Karpas-422 (cell line): ENCODE results near the gene IQSEC1. TPM values are rescaled to one million over a fixed set of nuclear protein-coding genes. Genes with fewer than 3 reads are reported as not detected.

Experiments used
- DNase-seq: peaks from one replicate; pipeline ENCODE4 v3.0.0-alpha.2; 2015
- H2AFZ ChIP-seq: fragments of 200-600 bp; sonication (generic); 2 replicates; pipeline ENCODE4 v1.6.1; 2014; ENCODE audit warnings: antibody characterized with exemption, low read length, mixed read lengths
- H3K27ac ChIP-seq: fragments of 200-600 bp; sonication (generic); 2 replicates; pipeline ENCODE4 v1.5.1; 2014; ENCODE audit warnings: mild to moderate bottlenecking, low read length, moderate library complexity
- H3K27me3 ChIP-seq: fragments of 200-600 bp; sonication (generic); 2 replicates; pipeline ENCODE4 v1.6.1; 2014; ENCODE audit warnings: low read length, mixed read lengths
- H3K36me3 ChIP-seq: fragments of 200-600 bp; sonication (generic); 2 replicates; pipeline ENCODE4 v1.6.1; 2014; ENCODE audit warnings: low read length, mixed read lengths; ENCODE audit not compliant: insufficient read depth
- H3K4me1 ChIP-seq: fragments of 200-600 bp; sonication (generic); 2 replicates; pipeline ENCODE4 v1.6.1; 2014; ENCODE audit warnings: mild to moderate bottlenecking, low read length, mixed read lengths
- H3K4me2 ChIP-seq: fragments of 200-600 bp; sonication (generic); 2 replicates; pipeline ENCODE4 v1.6.1; 2014; ENCODE audit warnings: low read length, low read depth, mild to moderate bottlenecking; ENCODE audit not compliant: poor library complexity, severe bottlenecking
- H3K4me3 ChIP-seq: fragments of 200-600 bp; sonication (generic); 2 replicates; pipeline ENCODE4 v1.5.1; 2014; ENCODE audit warnings: mild to moderate bottlenecking, antibody characterized with exemption, low read length, mixed read lengths
- H3K79me2 ChIP-seq: fragments of 200-600 bp; sonication (generic); 2 replicates; pipeline ENCODE4 v1.6.1; 2014; ENCODE audit warnings: mild to moderate bottlenecking, low read length, mixed read lengths
- H3K9ac ChIP-seq: fragments of 200-600 bp; sonication (generic); 2 replicates; pipeline ENCODE4 v1.6.0; 2014; ENCODE audit warnings: low read length
- H3K9me2 ChIP-seq: fragments of 200-600 bp; sonication (generic), shearing (Covaris generic); replicated peaks from 2 replicates; pipeline ENCODE4 v1.6.0; 2014; ENCODE audit warnings: mild to moderate bottlenecking, low read length, moderate library complexity; ENCODE audit not compliant: insufficient read depth
- H3K9me3 ChIP-seq: fragments of 300-700, 200-600 bp; sonication (generic); 2 replicates; pipeline ENCODE4 v1.6.1; 2014; ENCODE audit warnings: low read length, mixed read lengths
- H4K20me1 ChIP-seq: fragments of 200-600 bp; sonication (generic); 2 replicates; pipeline ENCODE4 v1.6.1; 2014; ENCODE audit warnings: mild to moderate bottlenecking, antibody characterized with exemption, low read length, low read depth; ENCODE audit not compliant: insufficient read depth
- total RNA-seq: library from RNA; depleted of rRNA; stranded (reverse); fragments of >200 nt; shearing (Covaris generic); gene quantifications from 2 replicates; pipeline ENCODE4 v1.2.3, GENCODE V29; 2014; ENCODE audit warnings: low replicate concordance

IQSEC1 gene
- total RNA-seq, 1 experiment from 2014 or later: 4.7 TPM

DNA sequence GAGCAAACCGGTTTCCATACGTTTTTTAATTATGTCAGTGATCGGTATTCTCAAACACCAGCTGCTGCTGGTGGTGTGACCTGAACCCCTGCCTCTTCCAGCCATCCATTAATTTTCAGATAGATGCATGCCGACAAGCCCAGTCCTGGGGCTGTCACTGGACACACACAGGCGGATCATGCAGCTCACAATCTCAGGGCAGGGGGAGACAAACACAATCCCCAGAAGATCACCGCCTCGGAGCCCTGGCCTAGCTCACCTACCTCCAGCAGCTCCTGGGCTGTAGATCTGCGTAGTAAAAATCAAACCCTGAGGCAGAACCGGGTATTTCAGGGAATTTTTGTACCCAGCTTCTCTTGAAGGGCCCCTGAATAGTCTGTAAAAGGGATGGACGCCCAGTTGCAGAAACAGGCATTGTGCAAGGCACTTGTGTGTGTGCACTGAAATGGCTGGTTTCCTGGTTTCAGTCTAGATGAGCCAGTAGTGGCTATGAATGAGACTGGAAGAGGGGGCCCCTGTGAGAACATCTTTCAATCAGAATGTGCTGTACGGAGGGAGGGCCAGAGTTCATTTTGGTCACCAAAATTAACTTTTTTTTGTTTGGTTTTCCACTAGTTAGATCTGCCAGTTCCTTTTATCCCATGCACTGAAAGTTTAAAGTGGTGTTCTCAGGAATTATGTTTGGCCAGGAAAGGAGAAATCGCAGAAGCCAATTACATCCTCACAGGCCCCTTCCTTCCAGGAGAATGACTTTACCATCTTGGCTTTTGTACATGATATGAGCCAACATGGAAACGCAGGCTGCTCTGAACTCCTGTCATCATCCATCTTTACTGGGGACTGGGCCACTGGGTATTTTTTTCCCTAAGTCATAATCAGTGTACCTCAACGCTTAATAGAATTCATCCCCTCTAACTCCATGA, 176.9 kb downstream of the IQSEC1 start:
- H3K9me3 ChIP-seq: no peaks in the 10 kb centered on the region
- no peak for DNase-seq
- no peaks in the 10 kb centered on the region for H3K27me3 ChIP-seq
- peaks cover 7% of the 10 kb centered on the region; the same call in 1 of the 2 replicates for H4K20me1 ChIP-seq
- H3K36me3 ChIP-seq: no peaks in the 10 kb centered on the region; the same call in 1 of the 2 replicates
- no peak overlapping the region for H2AFZ ChIP-seq
- H3K9ac ChIP-seq: no peak overlapping the region
- peaks cover 3% of the 10 kb centered on the region for H3K4me1 ChIP-seq
- no peaks in the 10 kb centered on the region for H3K79me2 ChIP-seq
- no peaks in the 10 kb centered on the region for H3K9me2 ChIP-seq
- H3K4me2 ChIP-seq: no peak overlapping the region
- no peak overlapping the region for H3K4me3 ChIP-seq
- H3K27ac ChIP-seq: no peak overlapping the region

DNA sequence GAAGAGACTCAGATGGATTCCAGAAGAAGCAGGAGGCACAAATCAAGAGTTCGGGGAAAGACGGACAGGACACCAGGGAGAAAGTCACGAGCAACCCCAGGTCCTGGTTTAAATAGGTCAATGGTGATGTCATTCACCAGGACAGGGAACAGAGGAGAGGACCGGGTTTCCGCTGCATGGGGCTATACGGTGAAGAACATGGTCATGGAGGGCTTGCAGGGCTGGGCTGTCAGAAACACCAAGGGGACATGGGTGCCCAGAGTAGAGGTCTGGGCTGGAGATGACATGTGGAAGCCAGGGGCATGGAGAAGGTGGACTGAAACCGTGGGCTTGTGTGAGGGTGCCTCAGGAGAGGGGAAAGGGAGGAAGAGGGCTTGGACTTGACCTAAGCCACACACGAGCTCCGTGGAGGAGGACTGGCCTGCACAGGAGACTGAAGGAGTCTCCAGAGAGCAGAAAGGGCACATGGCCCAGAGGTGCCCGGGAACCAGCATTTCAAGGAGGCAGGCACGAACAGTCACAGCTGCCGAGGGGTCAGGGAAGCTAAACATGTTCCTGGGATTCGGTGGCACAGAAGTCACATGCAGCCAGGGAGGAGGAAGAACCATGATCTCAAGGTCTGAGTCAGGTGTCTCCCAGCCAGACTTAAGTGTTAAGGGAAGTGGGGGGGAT, 177.7 kb downstream of the IQSEC1 start:
- Histone ChIP-seq H3K9me2 (no peaks in the 10 kb centered on the region), H3K27ac (no peak overlapping the region), H3K36me3 (no peaks in the 10 kb centered on the region; the same call in 1 of the 2 replicates), H3K27me3 (no peaks in the 10 kb centered on the region), H3K79me2 (no peaks in the 10 kb centered on the region), H3K9me3 (no peaks in the 10 kb centered on the region), H4K20me1 (0 out of 2 replicates have a peak, but pooled peaks cover 2% of the 10 kb centered on the region), H3K9ac (no peak overlapping the region), H3K4me3 (no peak overlapping the region), H3K4me1 (no peaks in the 10 kb centered on the region), H3K4me2 (no peak overlapping the region), H2AFZ (no peak overlapping the region)
- DNase-seq: no peak

- no peak overlapping the region for H2AFZ ChIP-seq
- no peak overlapping the region for H3K4me3 ChIP-seq
- H3K4me2 ChIP-seq: no peak overlapping the region
- H3K36me3 ChIP-seq: no peaks in the 10 kb centered on the region; the same call in 1 of the 2 replicates
- H3K9ac ChIP-seq: no peak overlapping the region
- H3K27me3 ChIP-seq: no peaks in the 10 kb centered on the region
- no peaks in the 10 kb centered on the region for H3K9me2 ChIP-seq
- peaks cover 5% of the 10 kb centered on the region; the same call in 1 of the 2 replicates for H3K4me1 ChIP-seq
- no peaks in the 10 kb centered on the region for H4K20me1 ChIP-seq
- no peaks in the 10 kb centered on the region for H3K9me3 ChIP-seq
- no peaks in the 10 kb centered on the region for H3K79me2 ChIP-seq
- no peak overlapping the region for H3K27ac ChIP-seq
- DNase-seq: no peak
Observed at GRCh38 chr3:12894629-12895028, 178.6 kb downstream of the IQSEC1 start.

- no peaks in the 10 kb centered on the region for H3K36me3 ChIP-seq
- no peak overlapping the region for H3K27ac ChIP-seq
- H3K4me2 ChIP-seq: no peak overlapping the region
- no peaks in the 10 kb centered on the region for H3K27me3 ChIP-seq
- no peak overlapping the region for H3K4me3 ChIP-seq
- no peak overlapping the region for H2AFZ ChIP-seq
- no peaks in the 10 kb centered on the region for H3K9me2 ChIP-seq
- H3K9me3 ChIP-seq: no peaks in the 10 kb centered on the region
- H3K9ac ChIP-seq: no peak overlapping the region
- no peaks in the 10 kb centered on the region for H3K79me2 ChIP-seq
- H4K20me1 ChIP-seq: no peaks in the 10 kb centered on the region
- peaks cover 12% of the 10 kb centered on the region for H3K4me1 ChIP-seq
- DNase-seq: no peak
Observed at GRCh38 chr3:12893852-12894251, 179.4 kb downstream of the IQSEC1 start.

DNA sequence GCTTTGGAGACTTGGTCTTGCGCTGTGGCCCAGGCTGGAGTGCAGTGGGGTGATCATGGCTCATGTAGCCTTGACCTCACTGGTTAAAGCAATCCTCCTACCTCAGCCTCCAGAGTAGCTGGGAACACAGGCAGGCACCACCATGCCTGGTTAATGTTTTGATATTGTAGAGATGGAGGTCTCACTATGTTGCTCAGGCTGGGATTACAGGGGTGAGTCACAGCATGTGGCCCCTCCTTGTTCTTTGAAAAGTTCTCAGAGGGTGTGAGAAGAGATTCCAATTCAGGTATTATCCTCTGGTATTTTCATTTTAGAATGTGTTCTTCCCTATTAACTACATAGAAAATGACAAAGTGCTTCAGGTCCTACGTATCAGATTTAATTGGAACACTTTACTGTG, 180.0 kb downstream of the IQSEC1 start:
- Histone ChIP-seq H3K9ac (no peak overlapping the region), H3K27ac (no peak overlapping the region), H4K20me1 (no peaks in the 10 kb centered on the region), H3K9me2 (no peaks in the 10 kb centered on the region), H3K4me3 (no peak overlapping the region), H3K4me2 (no peak overlapping the region), H3K4me1 (peaks cover 18% of the 10 kb centered on the region), H3K27me3 (no peaks in the 10 kb centered on the region), H2AFZ (no peak overlapping the region), H3K36me3 (no peaks in the 10 kb centered on the region), H3K79me2 (no peaks in the 10 kb centered on the region), H3K9me3 (no peaks in the 10 kb centered on the region)
- DNase-seq: no peak

- DNase-seq: no peak
- H3K4me3 ChIP-seq: no peak overlapping the region
- H3K9me3 ChIP-seq: no peaks in the 10 kb centered on the region
- no peaks in the 10 kb centered on the region for H3K27me3 ChIP-seq
- no peak overlapping the region for H3K9ac ChIP-seq
- no peak overlapping the region for H3K4me2 ChIP-seq
- H3K79me2 ChIP-seq: no peaks in the 10 kb centered on the region
- H3K36me3 ChIP-seq: no peaks in the 10 kb centered on the region
- H3K27ac ChIP-seq: no peak overlapping the region
- no peak overlapping the region for H2AFZ ChIP-seq
- no peaks in the 10 kb centered on the region for H4K20me1 ChIP-seq
- peaks cover 23% of the 10 kb centered on the region for H3K4me1 ChIP-seq
- H3K9me2 ChIP-seq: no peaks in the 10 kb centered on the region
Observed at GRCh38 chr3:12892840-12893189, 180.4 kb downstream of the IQSEC1 start.

GRCh38 chr3:12891985-12892839, 181.0 kb downstream of the IQSEC1 start:
- no peaks in the 10 kb centered on the region for H3K9me2 ChIP-seq
- H3K4me1 ChIP-seq: peaks cover 27% of the 10 kb centered on the region
- no peak overlapping the region for H3K27ac ChIP-seq
- no peaks in the 10 kb centered on the region for H4K20me1 ChIP-seq
- no peaks in the 10 kb centered on the region for H3K27me3 ChIP-seq
- H3K4me2 ChIP-seq: no peak overlapping the region
- no peaks in the 10 kb centered on the region for H3K36me3 ChIP-seq
- no peak overlapping the region for H2AFZ ChIP-seq
- no peaks in the 10 kb centered on the region for H3K9me3 ChIP-seq
- no peak overlapping the region for H3K9ac ChIP-seq
- no peak overlapping the region for H3K4me3 ChIP-seq
- no peaks in the 10 kb centered on the region for H3K79me2 ChIP-seq
- peak; percentile 81 for DNase-seq
